ENCODE measurements around the gene SOX8. TPM values are rescaled to one million over a fixed set of nuclear protein-coding genes. Genes with fewer than 3 reads are reported as not detected.

SOX8 gene
- polyA plus RNA-seq, 1 donor from 2014 or later = 3.9 TPM

DNA sequence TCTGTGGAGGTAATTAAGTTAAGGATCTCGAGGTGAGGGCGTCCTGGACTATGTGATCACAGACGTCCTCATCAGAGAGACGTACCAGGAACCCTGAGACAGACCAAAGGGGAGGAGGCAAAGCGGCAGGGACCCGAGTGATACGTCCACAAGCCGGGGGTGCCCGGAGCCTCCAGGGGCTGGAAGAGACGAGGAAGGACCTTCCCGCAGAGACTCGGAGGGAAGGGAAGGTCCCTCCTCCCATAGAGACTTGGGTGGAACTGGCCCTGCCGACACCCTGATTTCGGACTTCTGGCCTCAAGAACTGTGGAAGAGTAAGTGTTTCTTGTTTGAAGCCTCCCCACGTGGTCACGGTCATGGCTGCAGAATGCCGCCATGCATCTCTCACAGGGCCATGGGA is 41.6 kb upstream of the SOX8 start:
- TF ChIP-seq POLR2AphosphoS5 (IDR thresholded peaks at IDR 0.05) (no peak), EZH2 (IDR thresholded peaks at IDR 0.05; ENCODE audit: borderline replicate concordance, insufficient read depth, low read length, poor library complexity, severe bottlenecking) (no peak), SMC3 (conservative IDR thresholded peaks at IDR 0.05; ENCODE audit: poor library complexity) (no peak), MXI1 (conservative IDR thresholded peaks at IDR 0.05; ENCODE audit: poor library complexity, severe bottlenecking) (no peak), REST (IDR thresholded peaks at IDR 0.05; ENCODE audit: borderline replicate concordance) (no peak), RAD21 (conservative IDR thresholded peaks at IDR 0.05) (no peak), EP300 (conservative IDR thresholded peaks at IDR 0.05; ENCODE audit: poor library complexity, severe bottlenecking) (no peak), TAF1 (IDR thresholded peaks at IDR 0.05; ENCODE audit: low read depth) (no peak)
- TF ChIP-seq, protein P1, sequence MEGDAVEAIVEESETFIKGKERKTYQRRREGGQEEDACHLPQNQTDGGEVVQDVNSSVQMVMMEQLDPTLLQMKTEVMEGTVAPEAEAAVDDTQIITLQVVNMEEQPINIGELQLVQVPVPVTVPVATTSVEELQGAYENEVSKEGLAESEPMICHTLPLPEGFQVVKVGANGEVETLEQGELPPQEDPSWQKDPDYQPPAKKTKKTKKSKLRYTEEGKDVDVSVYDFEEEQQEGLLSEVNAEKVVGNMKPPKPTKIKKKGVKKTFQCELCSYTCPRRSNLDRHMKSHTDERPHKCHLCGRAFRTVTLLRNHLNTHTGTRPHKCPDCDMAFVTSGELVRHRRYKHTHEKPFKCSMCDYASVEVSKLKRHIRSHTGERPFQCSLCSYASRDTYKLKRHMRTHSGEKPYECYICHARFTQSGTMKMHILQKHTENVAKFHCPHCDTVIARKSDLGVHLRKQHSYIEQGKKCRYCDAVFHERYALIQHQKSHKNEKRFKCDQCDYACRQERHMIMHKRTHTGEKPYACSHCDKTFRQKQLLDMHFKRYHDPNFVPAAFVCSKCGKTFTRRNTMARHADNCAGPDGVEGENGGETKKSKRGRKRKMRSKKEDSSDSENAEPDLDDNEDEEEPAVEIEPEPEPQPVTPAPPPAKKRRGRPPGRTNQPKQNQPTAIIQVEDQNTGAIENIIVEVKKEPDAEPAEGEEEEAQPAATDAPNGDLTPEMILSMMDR (IDR thresholded peaks at IDR 0.05; ENCODE audit: poor library complexity, severe bottlenecking) = no peak
- Histone ChIP-seq H3K27ac (ENCODE audit: low read length) (no peak overlapping the region), H3F3A (ENCODE audit: insufficient read depth, low read length, poor library complexity, severe bottlenecking) (no peaks in the 10 kb centered on the region), H3K36me3 (ENCODE audit: insufficient read depth, low read length) (peaks cover 6% of the 10 kb centered on the region), H3K9me3 (ENCODE audit: low read length) (no peaks in the 10 kb centered on the region), H3K4me2 (ENCODE audit: low read length) (no peak overlapping the region), H4K20me1 (ENCODE audit: insufficient read depth) (no peaks in the 10 kb centered on the region), H2AFZ (ENCODE audit: low read depth, low read length) (no peak overlapping the region), H3K27me3 (ENCODE audit: insufficient read depth, low read depth, low read length) (no peaks in the 10 kb centered on the region), H3K9me2 (ENCODE audit: insufficient read depth, low read length) (no peaks in the 10 kb centered on the region), H3K9ac (ENCODE audit: low read length) (no peak overlapping the region), H3K4me3 (ENCODE audit: low read length) (no peak overlapping the region), H3K79me2 (replicated peaks; ENCODE audit: insufficient read depth, low read length) (no peaks in the 10 kb centered on the region)

GRCh38 chr16:942436-943060 is 39.0 kb upstream of the SOX8 start:
- no peak overlapping the region for H3K27ac ChIP-seq (ENCODE audit: low read length)
- H4K20me1 ChIP-seq (ENCODE audit: insufficient read depth) = no peaks in the 10 kb centered on the region
- H3K4me2 ChIP-seq (ENCODE audit: low read length) = no peak overlapping the region
- no peaks in the 10 kb centered on the region for H3K9me2 ChIP-seq (ENCODE audit: insufficient read depth, low read length)
- no peaks in the 10 kb centered on the region for H3K27me3 ChIP-seq (ENCODE audit: insufficient read depth, low read depth, low read length)
- H3K9ac ChIP-seq (ENCODE audit: low read length) = no peak overlapping the region
- no peak overlapping the region for H2AFZ ChIP-seq (ENCODE audit: low read depth, low read length)
- TF ChIP-seq REST (IDR thresholded peaks at IDR 0.05; ENCODE audit: borderline replicate concordance) (no peak), POLR2AphosphoS5 (IDR thresholded peaks at IDR 0.05) (no peak), SMC3 (conservative IDR thresholded peaks at IDR 0.05; ENCODE audit: poor library complexity) (no peak), TAF1 (IDR thresholded peaks at IDR 0.05; ENCODE audit: low read depth) (no peak), MXI1 (conservative IDR thresholded peaks at IDR 0.05; ENCODE audit: poor library complexity, severe bottlenecking) (no peak), EZH2 (IDR thresholded peaks at IDR 0.05; ENCODE audit: borderline replicate concordance, insufficient read depth, low read length, poor library complexity, severe bottlenecking) (no peak)
- H3F3A ChIP-seq (ENCODE audit: insufficient read depth, low read length, poor library complexity, severe bottlenecking) = no peaks in the 10 kb centered on the region
- peaks cover 6% of the 10 kb centered on the region for H3K36me3 ChIP-seq (ENCODE audit: insufficient read depth, low read length)
- no peaks in the 10 kb centered on the region for H3K9me3 ChIP-seq (ENCODE audit: low read length)
- no peaks in the 10 kb centered on the region for H3K79me2 ChIP-seq (replicated peaks; ENCODE audit: insufficient read depth, low read length)
- no peak overlapping the region for H3K4me3 ChIP-seq (ENCODE audit: low read length)

Data from neural cell (in vitro differentiated cells).